ENCODE results near the gene RPL28. TPM values are rescaled to one million over a fixed set of nuclear protein-coding genes. Genes with fewer than 3 reads are reported as not detected.
A peak's percentile ranks its signal among the peaks of the same experiment; 100 is the strongest.

RPL28 gene
- total and polyA plus RNA-seq, 10 donors: 581 to 4,833 (median 1,526) TPM

DNA sequence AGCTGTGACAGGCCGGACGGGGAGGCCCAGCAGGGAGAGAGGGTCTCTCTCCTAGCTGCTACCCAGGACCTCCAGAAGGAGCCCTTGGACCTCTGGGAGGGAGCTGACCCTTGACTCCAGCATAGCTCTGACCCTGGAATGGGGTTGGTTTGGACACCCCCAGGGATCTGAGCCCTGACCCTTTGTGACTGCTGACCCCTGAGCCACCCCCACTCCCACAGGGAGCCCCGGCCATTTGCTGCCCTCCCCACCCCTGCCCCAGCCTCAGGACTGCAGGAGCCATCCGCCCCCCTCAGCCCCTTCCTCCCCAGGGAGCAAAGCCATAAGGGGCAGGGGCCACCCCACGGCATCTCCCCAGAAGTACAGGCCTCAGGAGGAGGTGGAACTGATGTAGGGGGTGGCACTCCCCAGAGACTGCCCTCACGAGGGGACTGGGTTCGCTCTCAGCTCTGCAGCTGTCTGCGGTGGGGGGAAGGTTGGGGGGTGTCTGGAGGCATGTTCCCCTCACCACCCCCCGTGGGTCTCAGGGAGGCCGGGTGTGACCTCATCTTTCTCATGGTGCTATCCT lies 38.2 kb upstream of the RPL28 start:
- H3K4me1 ChIP-seq: no peaks in the 10 kb centered on the region
- no peaks in the 10 kb centered on the region for H3K9me3 ChIP-seq
- H3K27ac ChIP-seq: no peak overlapping the region
- H3K27me3 ChIP-seq (replicated peaks in 1 of 7): peaks cover 0 to 27% (median 15%) of the 10 kb centered on the region in 7 donors
- intact Hi-C loops (cut with DNase I; ENCODE audit: low total_unique reads): no loop called here
- H3K4me3 ChIP-seq: no peak overlapping the region
- no peak for DNase-seq
- TF ChIP-seq POLR2AphosphoS5 (IDR thresholded peaks at IDR 0.05) (peak in 1 of 3 donors; percentile 7), POLR2A (IDR thresholded peaks at IDR 0.05) (no peak)
- TF ChIP-seq, protein P1, sequence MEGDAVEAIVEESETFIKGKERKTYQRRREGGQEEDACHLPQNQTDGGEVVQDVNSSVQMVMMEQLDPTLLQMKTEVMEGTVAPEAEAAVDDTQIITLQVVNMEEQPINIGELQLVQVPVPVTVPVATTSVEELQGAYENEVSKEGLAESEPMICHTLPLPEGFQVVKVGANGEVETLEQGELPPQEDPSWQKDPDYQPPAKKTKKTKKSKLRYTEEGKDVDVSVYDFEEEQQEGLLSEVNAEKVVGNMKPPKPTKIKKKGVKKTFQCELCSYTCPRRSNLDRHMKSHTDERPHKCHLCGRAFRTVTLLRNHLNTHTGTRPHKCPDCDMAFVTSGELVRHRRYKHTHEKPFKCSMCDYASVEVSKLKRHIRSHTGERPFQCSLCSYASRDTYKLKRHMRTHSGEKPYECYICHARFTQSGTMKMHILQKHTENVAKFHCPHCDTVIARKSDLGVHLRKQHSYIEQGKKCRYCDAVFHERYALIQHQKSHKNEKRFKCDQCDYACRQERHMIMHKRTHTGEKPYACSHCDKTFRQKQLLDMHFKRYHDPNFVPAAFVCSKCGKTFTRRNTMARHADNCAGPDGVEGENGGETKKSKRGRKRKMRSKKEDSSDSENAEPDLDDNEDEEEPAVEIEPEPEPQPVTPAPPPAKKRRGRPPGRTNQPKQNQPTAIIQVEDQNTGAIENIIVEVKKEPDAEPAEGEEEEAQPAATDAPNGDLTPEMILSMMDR (IDR thresholded peaks at IDR 0.05 in 8 of 11, conservative IDR thresholded peaks at IDR 0.05 in 3 of 11): no peak
- peaks cover 0 to 57% (median 10%) of the 10 kb centered on the region in 6 donors for H3K36me3 ChIP-seq
- WGBS, 5 donors: 79 to 87% (median 85%) methylated on average over 6 to 10 of the region's 10 CpGs

DNA sequence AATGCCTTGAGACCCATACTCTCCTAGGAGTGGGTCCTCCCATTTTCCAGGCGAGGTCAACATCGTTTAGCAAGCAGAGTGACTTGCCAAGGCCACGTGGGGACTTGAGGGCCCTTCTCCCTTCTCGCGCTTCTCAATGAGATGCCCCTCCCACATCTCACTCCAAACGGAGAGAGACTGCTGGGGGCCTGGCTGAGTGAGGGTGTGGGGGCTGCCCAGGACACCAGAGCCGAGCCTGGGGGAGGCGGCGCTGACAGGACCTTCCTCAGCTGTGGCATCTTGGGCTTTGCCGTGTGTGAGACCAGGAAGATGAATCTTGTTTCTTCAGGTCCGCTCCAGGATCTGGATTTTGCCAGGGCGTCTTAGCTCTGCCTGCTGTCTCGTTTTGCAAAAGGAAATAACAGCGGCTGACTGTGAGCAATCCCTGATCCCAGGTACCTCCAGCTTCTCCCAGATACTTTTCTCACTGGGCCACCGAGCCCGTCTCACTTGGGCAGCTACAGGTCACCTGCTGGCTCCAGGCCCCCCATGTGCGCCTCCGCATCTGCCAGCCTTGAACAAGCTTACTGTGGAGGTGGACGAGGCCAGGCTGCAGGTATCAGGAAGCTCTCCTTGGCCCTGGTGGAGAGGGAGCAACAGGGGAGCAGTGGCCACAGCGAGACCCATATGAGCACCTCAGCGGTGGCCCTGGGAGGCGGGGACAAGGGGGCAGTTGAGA lies 37.3 kb upstream of the RPL28 start:
- no peak for DNase-seq
- peaks cover 0 to 37% (median 24%) of the 10 kb centered on the region in 7 donors for H3K27me3 ChIP-seq (replicated peaks in 1 of 7)
- no peak overlapping the region for H3K4me3 ChIP-seq
- peaks cover 0 to 47% (median 10%) of the 10 kb centered on the region in 6 donors for H3K36me3 ChIP-seq
- 81 to 87% (median 84%) methylated on average over 18 to 22 of the region's 22 CpGs for WGBS, 5 donors
- H3K27ac ChIP-seq: no peak overlapping the region
- peaks cover 2 to 9% (median 4%) of the 10 kb centered on the region in 6 donors for H3K4me1 ChIP-seq
- TF ChIP-seq, protein P1 (IDR thresholded peaks at IDR 0.05 in 8 of 11, conservative IDR thresholded peaks at IDR 0.05 in 3 of 11): no peak
- TF ChIP-seq POLR2AphosphoS5 (IDR thresholded peaks at IDR 0.05) (no peak), POLR2A (IDR thresholded peaks at IDR 0.05) (no peak)
- intact Hi-C loops (cut with DNase I; ENCODE audit: low total_unique reads): no loop called here
- H3K9me3 ChIP-seq: no peaks in the 10 kb centered on the region

DNA sequence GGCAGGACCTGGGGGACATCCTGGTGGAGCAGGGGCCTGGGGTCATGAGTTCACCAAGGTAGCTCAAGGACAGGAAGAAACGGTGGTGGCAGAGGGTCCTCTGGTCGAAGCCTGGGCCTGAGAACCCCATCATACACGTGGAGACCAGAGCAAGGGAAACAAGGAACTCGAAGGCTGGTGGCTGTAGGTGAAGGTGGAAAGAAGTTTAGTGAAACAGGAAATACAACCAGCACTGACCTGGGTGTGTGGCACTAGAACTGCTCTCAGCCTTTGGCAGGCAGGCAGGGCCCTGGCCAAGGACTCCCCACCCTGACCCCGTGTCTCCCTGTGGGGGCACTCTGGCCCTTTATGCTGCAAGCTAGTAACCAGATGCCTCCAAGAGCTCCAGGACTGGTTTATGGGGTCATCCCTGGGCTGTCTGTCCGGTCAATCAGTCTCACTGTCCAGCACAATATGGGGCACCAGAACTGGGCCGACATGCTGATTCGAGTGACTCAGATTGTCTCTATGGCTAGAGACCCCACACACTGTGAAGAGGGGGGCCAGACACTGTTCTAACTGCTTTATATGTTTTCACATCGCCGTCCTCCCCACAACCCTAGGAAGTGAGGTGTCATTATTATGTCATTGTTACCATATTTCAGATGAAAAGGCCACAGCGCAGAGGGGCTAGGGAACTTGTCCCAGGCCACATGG lies 35.0 kb upstream of the RPL28 start:
- peaks cover 0 to 27% (median 10%) of the 10 kb centered on the region in 6 donors for H3K36me3 ChIP-seq
- WGBS, 5 donors: 59 to 71% (median 60%) methylated on average over 11 of the region's 11 CpGs
- intact Hi-C loops (cut with DNase I; ENCODE audit: low total_unique reads): no loop called here
- TF ChIP-seq POLR2A (IDR thresholded peaks at IDR 0.05): no peak
- TF ChIP-seq POLR2AphosphoS5 (IDR thresholded peaks at IDR 0.05): no peak
- TF ChIP-seq, protein P1 (IDR thresholded peaks at IDR 0.05 in 8 of 11, conservative IDR thresholded peaks at IDR 0.05 in 3 of 11): no peak
- H3K27me3 ChIP-seq (replicated peaks in 1 of 7): peaks cover 0 to 59% (median 44%) of the 10 kb centered on the region in 7 donors
- DNase-seq: no peak
- no peak overlapping the region for H3K27ac ChIP-seq
- H3K4me3 ChIP-seq: no peak overlapping the region
- H3K9me3 ChIP-seq: no peaks in the 10 kb centered on the region
- H3K4me1 ChIP-seq: peaks cover 9 to 29% (median 18%) of the 10 kb centered on the region in 6 donors

DNA sequence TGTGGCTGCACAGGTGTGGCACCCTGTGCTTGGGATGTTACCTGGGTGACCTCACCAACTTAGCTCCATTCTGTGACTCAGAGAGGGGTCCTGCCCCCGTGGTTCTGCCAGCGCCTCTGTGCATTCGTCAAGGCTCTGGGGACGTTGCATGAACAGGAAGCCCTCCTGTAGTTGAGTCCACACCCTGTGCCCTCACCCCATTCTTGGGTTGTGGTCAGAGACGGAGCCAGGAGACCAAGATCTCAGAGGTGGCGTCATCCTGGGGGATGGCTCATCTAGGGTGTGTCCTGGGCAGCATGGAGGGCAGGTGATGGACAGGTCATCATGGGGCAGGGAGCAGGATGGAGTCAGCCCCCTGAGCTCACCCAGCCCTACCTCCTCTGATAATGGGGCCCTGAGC lies 33.7 kb upstream of the RPL28 start:
- DNase-seq: no peak
- Histone ChIP-seq H3K36me3 (peaks cover 0 to 14% (median 2%) of the 10 kb centered on the region in 6 donors), H3K4me1 (peaks cover 9 to 29% (median 18%) of the 10 kb centered on the region in 6 donors), H3K27me3 (replicated peaks in 1 of 7) (peaks cover 0 to 72% (median 44%) of the 10 kb centered on the region in 7 donors), H3K4me3 (no peak overlapping the region), H3K9me3 (no peaks in the 10 kb centered on the region), H3K27ac (no peak overlapping the region)
- TF ChIP-seq POLR2A (IDR thresholded peaks at IDR 0.05): no peak
- TF ChIP-seq, protein P1 (IDR thresholded peaks at IDR 0.05 in 8 of 11, conservative IDR thresholded peaks at IDR 0.05 in 3 of 11): no peak
- no peak for TF ChIP-seq POLR2AphosphoS5 (IDR thresholded peaks at IDR 0.05)
- intact Hi-C loops (cut with DNase I; ENCODE audit: low total_unique reads): no loop called here
- 35 to 69% (median 41%) methylated on average over 6 of the region's 6 CpGs for whole genome bisulfite sequencing, 5 donors

Data from spleen (tissue), 11 donors.